IPS-NIHi7 (cell line): Measurements from ENCODE around the gene MED10.

Experiments
- DNase-seq: peaks from one replicate; pipeline ENCODE4 v3.0.0; 2012; ENCODE audit warnings: mixed read lengths; ENCODE audit errors: extremely low spot score

The MED10 gene

GRCh38 chr5:6399980-6400910, 21.9 kb upstream of the MED10 start:
- no peak for DNase-seq

GRCh38 chr5:6398570-6399230, 20.4 kb upstream of the MED10 start:
- DNase-seq: no peak

GRCh38 chr5:6397536-6398269, 19.4 kb upstream of the MED10 start:
- DNase-seq: no peak

- no peak for DNase-seq
Measured at GRCh38 chr5:6396836-6397535, 18.6 kb upstream of the MED10 start.

DNA sequence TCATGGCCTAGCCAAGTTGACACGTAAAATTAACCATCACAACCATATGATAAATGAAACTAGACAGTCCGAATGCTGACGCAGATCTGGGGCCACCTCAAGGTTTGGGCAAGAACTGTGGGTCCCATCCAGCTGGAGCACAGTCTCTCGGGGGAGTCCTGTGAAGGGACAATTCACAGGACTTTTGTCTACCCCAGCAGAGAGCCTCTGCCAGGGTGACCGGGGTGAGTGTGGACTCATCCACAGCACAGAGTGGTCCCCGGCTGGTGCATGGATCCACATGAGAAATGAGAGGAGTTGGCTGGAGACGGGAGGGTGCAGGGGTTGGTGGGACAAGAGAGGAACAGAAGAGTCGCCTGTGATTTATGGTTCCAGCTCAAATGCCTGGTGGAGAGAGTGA, 17.7 kb upstream of the MED10 start:
- DNase-seq: no peak

DNA sequence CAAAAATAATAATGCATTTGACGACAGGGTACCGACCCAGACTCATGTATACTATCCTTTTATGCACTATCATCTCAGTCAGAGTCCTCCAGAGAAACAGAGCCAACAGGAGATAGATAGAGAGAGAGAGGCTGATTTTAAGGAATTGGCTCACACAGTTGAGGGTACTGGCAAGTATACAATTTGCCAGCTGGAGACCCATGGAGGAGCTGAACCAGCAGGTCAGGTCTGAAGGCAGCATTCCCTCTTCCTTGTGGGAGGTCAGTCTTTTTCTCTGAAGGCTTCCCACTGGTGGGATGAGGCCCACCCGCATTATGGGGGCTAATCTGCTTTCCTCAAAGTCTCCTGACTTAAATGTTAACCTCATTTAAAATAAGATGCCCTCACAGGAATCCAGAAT, 17.3 kb upstream of the MED10 start:
- DNase-seq: no peak

GRCh38 chr5:6395102-6395445, 16.7 kb upstream of the MED10 start:
- DNase-seq: no peak

- DNase-seq: no peak
Measured at GRCh38 chr5:6394429-6395101, 16.2 kb upstream of the MED10 start.

- DNase-seq: no peak
Measured at GRCh38 chr5:6393596-6394194, 15.3 kb upstream of the MED10 start.

GRCh38 chr5:6392561-6392960, 14.2 kb upstream of the MED10 start:
- DNase-seq: no peak

GRCh38 chr5:6391151-6391550, 12.8 kb upstream of the MED10 start:
- no peak for DNase-seq

- no peak for DNase-seq
Measured at GRCh38 chr5:6389946-6390530, 11.7 kb upstream of the MED10 start.

GRCh38 chr5:6389397-6389796, 11.1 kb upstream of the MED10 start:
- no peak for DNase-seq

GRCh38 chr5:6387970-6388369, 9.6 kb upstream of the MED10 start:
- DNase-seq: no peak

DNA sequence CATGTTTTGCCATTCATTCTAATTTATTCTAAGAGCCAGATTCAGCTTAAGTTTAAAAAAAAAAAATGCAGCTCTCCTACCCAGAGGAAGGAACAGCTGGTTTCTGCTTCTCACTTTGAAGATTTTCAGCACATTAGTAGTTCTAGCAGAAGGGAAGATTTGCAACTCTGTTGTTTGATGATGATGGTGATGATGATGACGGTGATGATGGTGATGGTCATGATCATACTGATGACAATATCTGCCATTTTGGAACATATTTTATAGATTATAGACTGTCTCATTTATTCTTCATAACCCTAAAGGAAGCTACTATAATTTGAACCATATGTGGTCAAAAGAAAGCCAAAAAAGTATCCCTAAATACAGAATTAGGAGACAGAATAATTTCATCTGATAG, 7.9 kb upstream of the MED10 start:
- no peak for DNase-seq

DNA sequence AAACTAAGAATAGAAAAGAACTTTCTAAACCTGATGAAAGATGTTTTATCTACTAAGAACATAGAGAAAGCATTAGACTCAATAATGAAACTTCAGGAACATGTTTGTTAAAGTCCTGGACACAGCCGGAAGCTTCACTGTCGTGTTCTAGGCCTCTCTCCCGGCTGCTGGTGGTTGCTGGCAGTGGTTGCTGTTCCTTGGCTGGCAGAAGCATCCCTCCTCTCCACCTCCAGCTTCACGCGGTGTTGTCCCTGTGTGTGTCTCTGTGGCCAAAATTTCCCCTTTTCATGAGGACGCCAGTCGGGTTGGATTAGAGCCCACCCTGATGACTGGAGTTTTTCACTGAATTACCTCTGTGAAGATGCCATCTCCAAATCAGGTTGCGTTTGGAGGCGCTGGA, 6.5 kb upstream of the MED10 start:
- DNase-seq: no peak

GRCh38 chr5:6383376-6383775, 5.0 kb upstream of the MED10 start:
- no peak for DNase-seq

DNA sequence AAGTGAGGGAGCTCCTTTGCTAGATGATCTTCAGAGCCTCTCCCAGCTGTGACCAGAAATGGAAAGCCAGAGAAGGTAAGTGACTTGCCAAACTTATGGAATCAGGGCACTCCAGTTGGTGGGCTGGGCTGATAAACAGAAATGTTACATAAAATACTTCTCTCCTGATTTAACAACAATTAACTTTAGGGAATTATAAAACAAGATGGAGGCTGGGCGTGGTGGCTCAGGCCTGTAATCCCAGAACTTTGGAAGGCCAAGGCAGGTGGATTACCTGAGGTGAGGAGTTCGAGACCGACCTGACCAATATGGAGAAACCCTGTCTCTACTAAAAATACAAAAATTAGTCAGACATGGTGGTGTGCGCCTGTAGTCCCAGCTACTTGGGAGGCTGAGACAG, 899 bp upstream of the MED10 start:
- DNase-seq: no peak

- no peak for DNase-seq
Measured at GRCh38 chr5:6378766-6379103, 388 bp upstream of the MED10 start.

GRCh38 chr5:6377582-6377904, 804 bp downstream of the MED10 start:
- no peak for DNase-seq

DNA sequence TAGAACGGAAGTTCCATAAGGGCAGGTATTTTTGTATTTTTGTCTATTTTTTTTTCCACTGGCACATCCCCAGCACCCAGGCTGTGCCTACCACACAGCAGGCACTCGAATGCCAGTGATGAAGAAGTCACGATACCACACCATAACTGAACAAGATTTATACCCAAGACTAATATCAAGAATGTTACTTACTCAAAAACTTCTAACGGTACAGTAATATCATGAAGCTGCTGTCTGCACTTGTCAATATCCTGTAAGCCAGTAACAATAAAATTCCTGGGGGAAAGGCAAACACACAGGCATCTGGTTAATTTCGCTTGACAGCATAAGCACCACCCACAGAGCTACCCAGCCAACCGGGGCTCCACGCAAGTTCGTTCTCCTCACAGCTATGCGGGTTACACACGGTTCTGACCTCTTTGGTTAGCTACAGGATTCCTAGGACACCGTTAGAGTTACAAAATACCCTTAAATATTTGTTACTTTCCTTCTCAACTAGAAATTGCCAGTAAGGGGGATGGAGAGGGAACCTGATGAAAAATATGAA, 1.3 kb downstream of the MED10 start:
- no peak for DNase-seq
